Measurements from ENCODE around the gene GNGT2.

DNA sequence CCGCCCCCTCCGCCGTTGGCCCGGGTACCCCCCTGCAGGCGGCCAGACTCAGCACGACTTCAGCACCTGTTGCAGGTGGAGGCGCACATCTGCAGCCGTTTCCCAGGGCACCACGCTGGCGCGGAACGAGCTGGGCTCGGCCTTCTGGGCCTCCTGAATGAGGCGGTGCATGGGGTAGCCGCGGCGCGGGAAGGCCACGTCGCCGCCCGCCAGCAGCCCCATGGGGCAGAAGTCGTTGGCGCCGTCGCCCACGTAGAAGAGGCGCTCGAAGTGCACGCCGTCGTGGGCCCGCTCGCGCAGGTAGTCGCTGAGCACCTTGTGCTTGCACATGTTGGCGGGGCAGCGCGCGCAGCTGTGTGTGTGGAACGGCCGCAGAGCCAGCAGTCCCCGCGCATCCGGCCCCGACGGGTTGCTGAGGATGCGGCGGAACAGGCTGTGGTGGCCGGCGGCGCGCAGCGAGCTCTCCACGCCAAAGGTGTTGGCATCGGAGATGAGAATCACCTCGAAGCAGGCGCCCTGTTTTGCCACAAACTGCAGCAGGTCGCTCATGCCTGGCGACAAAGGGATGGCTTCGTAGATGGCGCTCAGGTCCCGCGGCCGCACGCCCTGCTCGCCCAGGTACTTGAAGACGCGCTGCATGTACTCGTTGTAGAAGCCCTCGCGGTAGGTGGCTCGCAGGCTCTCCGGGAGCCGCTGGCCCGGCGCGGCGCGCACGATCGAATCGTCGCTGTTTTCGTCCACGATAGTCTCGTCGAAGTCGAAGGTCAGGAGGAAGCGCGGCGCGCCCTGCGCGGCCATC, 14.0 kb upstream of the GNGT2 start:
- TF ChIP-seq POLR2A (IDR thresholded peaks at IDR 0.05) = no peak
- TF ChIP-seq CTCF (IDR thresholded peaks at IDR 0.05) = no peak
